ENCODE data around the gene DUSP1. TPM values are rescaled to one million over a fixed set of nuclear protein-coding genes. Genes with fewer than 3 reads are reported as not detected.

The DUSP1 gene
- total RNA-seq, 1 experiment from 2014 or later, result 594 TPM

DNA sequence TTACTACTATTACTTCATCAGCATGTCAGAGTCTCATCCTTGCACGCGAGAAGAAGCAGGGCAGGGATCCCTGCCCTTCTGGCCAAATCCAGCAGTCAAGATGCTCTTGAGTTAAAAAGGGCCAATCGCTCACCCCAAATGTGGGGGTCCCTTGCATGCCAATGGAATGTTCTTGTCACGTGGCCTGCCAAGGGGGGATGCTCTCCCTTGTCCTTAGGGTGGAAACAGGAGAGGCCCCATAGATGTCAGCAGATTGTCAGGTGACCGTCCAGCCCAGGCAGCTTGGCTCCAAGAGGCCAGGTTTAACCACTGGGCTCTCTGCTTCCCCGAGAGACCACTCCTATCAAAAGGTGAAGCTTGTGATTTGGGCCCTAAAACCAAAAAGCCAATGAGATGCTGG, 25.3 kb upstream of the DUSP1 start:
- TF ChIP-seq, protein P1, sequence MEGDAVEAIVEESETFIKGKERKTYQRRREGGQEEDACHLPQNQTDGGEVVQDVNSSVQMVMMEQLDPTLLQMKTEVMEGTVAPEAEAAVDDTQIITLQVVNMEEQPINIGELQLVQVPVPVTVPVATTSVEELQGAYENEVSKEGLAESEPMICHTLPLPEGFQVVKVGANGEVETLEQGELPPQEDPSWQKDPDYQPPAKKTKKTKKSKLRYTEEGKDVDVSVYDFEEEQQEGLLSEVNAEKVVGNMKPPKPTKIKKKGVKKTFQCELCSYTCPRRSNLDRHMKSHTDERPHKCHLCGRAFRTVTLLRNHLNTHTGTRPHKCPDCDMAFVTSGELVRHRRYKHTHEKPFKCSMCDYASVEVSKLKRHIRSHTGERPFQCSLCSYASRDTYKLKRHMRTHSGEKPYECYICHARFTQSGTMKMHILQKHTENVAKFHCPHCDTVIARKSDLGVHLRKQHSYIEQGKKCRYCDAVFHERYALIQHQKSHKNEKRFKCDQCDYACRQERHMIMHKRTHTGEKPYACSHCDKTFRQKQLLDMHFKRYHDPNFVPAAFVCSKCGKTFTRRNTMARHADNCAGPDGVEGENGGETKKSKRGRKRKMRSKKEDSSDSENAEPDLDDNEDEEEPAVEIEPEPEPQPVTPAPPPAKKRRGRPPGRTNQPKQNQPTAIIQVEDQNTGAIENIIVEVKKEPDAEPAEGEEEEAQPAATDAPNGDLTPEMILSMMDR (IDR thresholded peaks at IDR 0.05; ENCODE audit: unreplicated experiment), result no peak
- no TSS peak for BruUV-seq (replicated peaks)
- CTCF ChIA-PET, result interaction anchor here (0.7 to 4.5 kb wide), 3 partner anchors 12 to 24 kb away, joined by 3 to 16 read pairs (median 3); no protein-coding TSS in a partner anchor
- peaks cover 6% of the 10 kb centered on the region for H3K36me3 Mint-ChIP-seq (ENCODE audit: insufficient read depth, unreplicated experiment)
- POLR2A ChIA-PET, result interaction anchor here (1.6 to 38.7 kb wide), 3 partner anchors 11 to 74 kb away, joined by 9 to 1263 read pairs (median 10); partner anchors contain the start of gene DUSP1
- H3K9me3 Mint-ChIP-seq (ENCODE audit: unreplicated experiment), result no peaks in the 10 kb centered on the region
- H3K27me3 Mint-ChIP-seq (ENCODE audit: insufficient read depth, unreplicated experiment), result no peaks in the 10 kb centered on the region
- no peak overlapping the region for H3K4me3 Mint-ChIP-seq (ENCODE audit: unreplicated experiment)
- no peak for DNase-seq (ENCODE audit: unreplicated experiment)
- H3K4me1 Mint-ChIP-seq (ENCODE audit: insufficient read depth, unreplicated experiment), result peaks cover 59% of the 10 kb centered on the region
- intact Hi-C loops (cut with micrococcal nuclease), result no loop called here
- peak overlapping the region; percentile 89 for H3K27ac Mint-ChIP-seq (ENCODE audit: low read depth, unreplicated experiment)

DNA sequence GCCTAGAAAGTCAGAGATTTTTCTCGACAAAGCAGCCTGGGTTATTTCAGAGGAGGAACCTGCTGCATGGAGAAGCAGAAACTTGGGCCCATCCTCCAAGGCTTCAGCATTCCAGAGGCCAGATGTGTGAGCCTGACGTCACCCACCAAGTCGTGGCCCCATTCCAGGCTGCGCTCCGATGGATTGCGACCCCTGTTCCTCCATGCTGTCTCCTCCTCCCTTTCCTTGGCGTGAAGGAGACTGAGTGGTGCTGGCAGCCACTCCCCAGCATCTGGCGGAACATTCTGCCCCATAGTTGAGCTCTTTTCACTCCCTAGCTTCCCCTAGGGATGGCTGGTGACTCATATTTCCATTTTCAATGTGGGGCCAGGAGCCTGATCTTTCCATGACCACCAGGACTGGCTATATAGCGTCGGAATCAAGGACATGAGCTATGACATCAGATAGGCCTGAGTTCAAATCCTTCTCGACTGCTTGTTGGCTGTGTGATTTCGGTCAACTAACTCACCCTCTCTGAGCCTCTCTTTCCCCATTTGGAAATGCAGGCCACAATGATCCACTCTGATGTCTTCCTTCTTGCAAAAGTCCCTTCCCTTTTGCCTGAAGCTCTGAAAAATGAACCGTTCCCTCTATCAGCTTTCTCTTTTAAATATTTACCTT, 24.5 kb upstream of the DUSP1 start:
- Mint-ChIP-seq H3K4me1 (ENCODE audit: insufficient read depth, unreplicated experiment) (peaks cover 50% of the 10 kb centered on the region), H3K9me3 (ENCODE audit: unreplicated experiment) (no peaks in the 10 kb centered on the region), H3K4me3 (ENCODE audit: unreplicated experiment) (peak overlapping the region; percentile 21), H3K36me3 (ENCODE audit: insufficient read depth, unreplicated experiment) (peaks cover 6% of the 10 kb centered on the region), H3K27ac (ENCODE audit: low read depth, unreplicated experiment) (peak overlapping the region; percentile 79), H3K27me3 (ENCODE audit: insufficient read depth, unreplicated experiment) (no peaks in the 10 kb centered on the region)
- DNase-seq (ENCODE audit: unreplicated experiment), result peak; percentile 96
- no TSS peak for BruUV-seq (replicated peaks)
- ChIA-PET CTCF (interaction anchor here (0.6 to 4.5 kb wide), 5 partner anchors 11 to 98 kb away, joined by 3 to 16 read pairs (median 3); no protein-coding TSS in a partner anchor), POLR2A (interaction anchor here (0.7 to 38.7 kb wide), 8 partner anchors 12 to 109 kb away, joined by 3 to 1263 read pairs (median 6); partner anchors contain the start of gene DUSP1)
- TF ChIP-seq, protein P1 (IDR thresholded peaks at IDR 0.05; ENCODE audit: unreplicated experiment), result no peak
- intact Hi-C loops (cut with micrococcal nuclease), result no loop called here

DNA sequence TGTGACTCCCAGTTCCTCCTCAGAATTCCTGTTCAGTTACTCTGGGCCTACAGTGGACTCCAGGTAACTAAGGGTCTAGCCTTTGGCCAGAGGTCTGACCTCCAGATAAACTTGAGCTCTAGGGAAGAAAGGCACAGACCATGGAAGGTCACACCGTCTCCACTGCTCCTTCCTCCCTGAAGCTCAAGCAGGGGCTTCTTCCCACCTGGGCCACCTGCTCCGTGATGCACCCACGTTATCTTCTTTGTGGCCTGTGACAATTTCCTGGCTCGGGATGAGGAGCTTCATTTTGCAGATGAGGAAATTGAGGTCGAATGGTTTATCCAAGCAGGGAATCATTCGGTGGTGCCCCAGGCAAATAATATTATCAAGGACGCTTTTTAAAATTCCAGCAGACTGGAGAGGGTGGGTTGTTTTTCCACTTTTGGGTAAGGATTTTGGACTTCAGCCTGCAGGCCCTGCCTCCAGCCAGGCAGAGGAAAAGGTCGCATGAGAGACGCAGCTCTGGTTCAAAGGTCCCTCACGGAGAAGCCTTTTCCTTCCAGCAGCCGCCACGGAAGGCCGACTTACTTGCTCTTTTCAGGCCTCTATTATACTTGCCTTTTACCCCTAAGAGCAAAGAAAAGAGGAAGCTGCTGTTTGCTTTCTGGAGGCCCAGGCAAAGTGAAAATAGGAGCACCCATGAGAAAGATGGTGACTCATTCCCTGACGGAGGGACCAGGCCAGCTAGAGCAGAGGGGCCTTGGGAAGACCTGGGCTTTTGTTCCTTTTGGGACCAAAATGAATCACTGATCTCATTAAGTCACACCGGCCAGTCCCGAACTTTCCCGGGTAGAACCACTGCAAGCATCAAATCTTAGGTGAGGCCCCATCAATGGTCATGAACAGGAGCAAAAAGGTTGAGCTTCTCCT, 22.8 kb upstream of the DUSP1 start:
- BruUV-seq (replicated peaks), result no TSS peak
- Mint-ChIP-seq H3K9me3 (ENCODE audit: unreplicated experiment) (no peaks in the 10 kb centered on the region), H3K36me3 (ENCODE audit: insufficient read depth, unreplicated experiment) (no peaks in the 10 kb centered on the region), H3K4me1 (ENCODE audit: insufficient read depth, unreplicated experiment) (peaks cover 37% of the 10 kb centered on the region), H3K4me3 (ENCODE audit: unreplicated experiment) (no peak overlapping the region), H3K27me3 (ENCODE audit: insufficient read depth, unreplicated experiment) (no peaks in the 10 kb centered on the region), H3K27ac (ENCODE audit: low read depth, unreplicated experiment) (peak overlapping the region; percentile 79)
- TF ChIP-seq, protein P1 (IDR thresholded peaks at IDR 0.05; ENCODE audit: unreplicated experiment), result no peak
- CTCF ChIA-PET, result interaction anchor here (1.2 to 4.5 kb wide), 3 partner anchors 10 to 17 kb away, joined by 3 to 16 read pairs (median 3); no protein-coding TSS in a partner anchor
- intact Hi-C loops (cut with micrococcal nuclease), result no loop called here
- POLR2A ChIA-PET, result interaction anchor here (2.9 to 38.7 kb wide), 2 partner anchors 19 to 76 kb away, joined by 9 to 1263 read pairs; partner anchors contain the start of gene DUSP1
- DNase-seq (ENCODE audit: unreplicated experiment), result peak; percentile 59

All from MCF 10A (cell line).